Measurements from ENCODE around the gene TMEM132D.

TMEM132D gene

DNA sequence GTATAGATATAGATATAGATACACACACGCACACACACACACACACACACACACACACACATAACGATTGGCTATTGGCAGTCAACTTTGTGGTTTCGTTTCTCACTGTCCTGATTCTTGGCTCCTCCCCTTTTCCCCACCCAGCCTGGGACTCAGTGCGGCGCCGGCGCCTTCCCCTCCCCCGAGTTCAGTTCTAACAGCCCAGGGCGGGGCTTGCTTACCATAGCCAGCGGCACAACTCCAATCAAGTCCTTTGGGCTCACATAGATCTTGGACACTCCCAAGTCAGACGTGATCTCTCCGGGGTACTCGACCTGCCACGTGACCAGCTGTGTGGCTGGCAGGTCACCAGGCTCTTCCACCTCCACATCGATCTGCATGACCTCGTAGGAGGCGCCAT lies 566.4 kb downstream of the TMEM132D start:
- no peak for DNase-seq (ENCODE audit: low spot score)

- no peak for DNase-seq (ENCODE audit: low spot score)
Measured at GRCh38 chr12:129335773-129336172, 568.1 kb downstream of the TMEM132D start.

DNA sequence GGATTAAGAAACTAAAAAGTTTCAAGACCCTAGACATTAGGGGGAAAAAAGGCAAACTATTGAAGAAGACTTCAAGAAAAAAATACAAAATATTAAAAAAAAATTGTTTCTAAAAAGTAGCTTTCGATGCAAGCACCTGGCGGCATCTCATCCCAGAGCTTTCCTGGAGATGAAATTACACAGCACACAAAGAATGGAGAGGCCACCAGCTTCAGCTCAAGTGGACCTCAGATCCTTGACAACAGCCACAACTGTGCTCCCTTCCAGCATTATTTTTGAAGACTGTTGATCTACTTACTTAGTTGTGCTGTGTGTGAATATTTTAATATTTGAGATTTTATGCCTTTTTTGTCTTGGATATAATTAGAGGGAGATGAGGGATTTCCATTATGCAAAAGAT lies 571.5 kb downstream of the TMEM132D start:
- DNase-seq (ENCODE audit: low spot score) = no peak

GRCh38 chr12:129331356-129332085 lies 572.3 kb downstream of the TMEM132D start:
- no peak for DNase-seq (ENCODE audit: low spot score)

GRCh38 chr12:129328235-129328634 lies 575.6 kb downstream of the TMEM132D start:
- DNase-seq (ENCODE audit: low spot score) = no peak

DNA sequence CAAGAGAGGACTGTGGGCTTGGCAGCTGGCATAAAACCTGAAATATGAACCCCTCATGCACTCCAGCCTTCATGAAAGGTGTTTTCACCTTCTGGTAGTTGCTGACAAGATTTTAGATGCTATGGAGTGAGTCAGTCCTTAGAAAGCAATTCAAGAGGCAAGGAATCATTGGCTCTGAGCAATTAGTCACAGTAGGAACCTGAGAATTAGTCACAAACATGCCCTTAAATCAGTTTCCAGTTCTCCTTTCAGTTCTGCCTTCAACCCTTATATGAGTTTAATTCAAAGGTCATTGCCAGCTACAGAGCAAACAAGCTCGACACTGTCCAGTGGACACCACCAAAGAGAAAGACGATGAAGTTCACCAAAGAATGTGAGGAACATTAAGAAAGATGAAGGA lies 578.3 kb downstream of the TMEM132D start:
- DNase-seq (ENCODE audit: low spot score) = peak; percentile 16

DNA sequence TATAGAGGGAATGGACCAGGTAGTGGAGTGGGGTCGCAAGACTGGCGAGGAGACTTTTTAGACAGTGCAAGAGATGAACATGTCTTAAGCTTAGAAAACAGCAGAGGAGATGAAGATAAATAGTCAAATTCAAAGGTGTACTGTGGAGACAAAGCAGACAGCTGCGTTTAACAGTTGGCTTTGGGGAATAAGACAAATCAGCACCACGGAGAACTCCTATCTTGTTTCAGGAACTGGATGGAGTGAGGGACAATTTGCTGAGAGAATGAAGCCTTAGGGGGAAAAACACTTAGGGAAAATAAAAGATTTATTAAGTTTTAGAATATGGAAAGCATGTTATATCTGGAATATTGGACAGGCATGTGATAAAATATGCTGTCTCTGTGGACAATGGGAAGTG lies 591.8 kb downstream of the TMEM132D start:
- peak; percentile 14 for DNase-seq (ENCODE audit: low spot score)

DNA sequence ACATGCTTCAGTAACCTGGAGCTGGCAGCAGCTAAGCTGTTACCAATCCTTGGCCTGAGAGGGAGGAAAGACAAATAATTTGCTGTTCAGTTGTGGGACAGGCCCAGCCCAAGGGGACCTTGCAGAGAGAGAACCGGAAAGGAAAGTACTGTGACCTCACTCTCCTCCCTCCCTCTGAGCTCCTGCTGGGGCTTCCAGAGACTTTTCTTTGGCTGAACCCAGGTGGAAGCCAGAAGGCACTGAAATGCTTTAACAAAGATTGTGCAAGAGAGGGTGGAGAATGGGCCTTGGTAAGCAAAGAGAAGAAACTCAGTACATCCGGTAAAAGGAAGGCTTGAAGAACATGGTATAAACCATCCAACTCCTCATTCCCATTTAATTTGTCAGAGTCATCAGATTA lies 593.5 kb downstream of the TMEM132D start:
- DNase-seq (ENCODE audit: low spot score) = no peak

DNA sequence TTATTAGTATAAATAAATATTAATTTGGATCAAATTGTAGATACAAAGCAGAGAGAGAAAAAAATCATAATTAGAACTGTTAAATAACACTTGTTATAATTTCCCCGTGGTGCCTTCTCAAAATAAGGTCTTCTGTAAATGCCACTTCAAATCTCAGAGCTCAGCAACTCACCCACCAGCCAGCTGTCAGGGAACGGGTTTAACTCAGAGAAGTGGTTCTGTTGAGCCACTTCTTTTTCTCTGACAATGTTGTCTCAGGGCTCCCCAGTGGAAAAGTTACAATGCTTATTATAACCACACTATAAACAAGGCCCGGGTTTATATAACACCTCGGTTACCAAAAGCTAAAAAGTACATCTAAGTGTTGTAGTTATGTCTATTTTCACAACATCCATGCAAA lies 598.0 kb downstream of the TMEM132D start:
- no peak for DNase-seq (ENCODE audit: low spot score)

DNA sequence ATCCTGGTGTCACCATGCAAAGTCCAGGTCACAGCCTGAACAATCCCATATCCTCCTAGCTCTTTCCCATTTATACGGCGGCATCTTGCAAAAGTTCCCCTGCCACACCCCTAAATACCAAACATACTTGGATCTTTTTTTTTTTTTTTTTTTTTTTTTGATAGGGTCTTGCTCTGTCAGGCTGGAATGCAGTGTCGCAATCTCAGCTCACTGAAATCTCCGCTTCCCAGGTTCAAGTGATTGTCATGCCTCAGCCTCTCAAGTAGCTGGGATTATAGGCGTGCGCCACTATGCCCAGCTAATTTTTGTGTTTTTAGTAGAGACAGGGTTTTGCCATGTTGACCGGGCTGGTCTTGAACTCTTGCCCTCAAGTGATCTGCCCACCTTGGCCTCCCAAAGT lies 599.3 kb downstream of the TMEM132D start:
- DNase-seq (ENCODE audit: low spot score) = no peak

DNA sequence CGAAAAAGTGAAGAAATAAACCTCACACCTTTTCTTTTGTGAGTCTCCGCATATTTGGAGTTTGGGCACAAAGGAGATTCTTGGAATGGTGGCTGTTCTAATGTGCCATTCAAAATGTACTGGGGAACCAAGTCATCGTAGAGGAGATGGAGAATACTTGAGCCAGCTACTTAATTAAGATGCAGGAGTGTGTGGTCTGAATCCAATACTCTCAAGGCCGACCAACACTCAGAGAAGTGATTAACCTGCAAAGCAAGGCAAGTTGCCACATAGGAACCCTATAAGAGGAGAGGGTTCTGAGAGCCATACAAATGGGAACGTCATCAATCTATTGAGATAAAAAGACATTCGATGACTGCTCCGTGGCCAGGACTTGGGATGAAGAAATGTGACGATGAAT lies 603.8 kb downstream of the TMEM132D start:
- no peak for DNase-seq (ENCODE audit: low spot score)

DNA sequence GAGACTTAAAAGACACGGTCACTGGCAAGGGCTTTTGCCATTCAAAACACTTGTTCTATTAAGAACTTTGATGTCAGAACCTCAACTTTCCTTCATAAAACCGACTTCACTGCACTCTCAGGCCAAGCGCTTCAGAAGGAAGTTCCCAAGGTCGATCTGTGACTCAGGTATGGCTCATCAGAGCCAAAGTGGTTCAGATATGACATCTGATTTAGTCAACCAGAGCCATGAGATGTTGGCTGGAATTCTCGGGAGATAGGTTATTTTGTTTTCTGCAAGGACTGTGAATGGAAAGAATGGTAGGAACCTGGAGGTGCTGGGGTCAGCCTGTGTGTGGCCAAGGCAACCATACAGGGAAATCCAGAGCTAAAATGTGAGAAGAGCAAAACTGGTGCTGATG lies 604.9 kb downstream of the TMEM132D start:
- DNase-seq (ENCODE audit: low spot score) = peak; percentile 61

DNA sequence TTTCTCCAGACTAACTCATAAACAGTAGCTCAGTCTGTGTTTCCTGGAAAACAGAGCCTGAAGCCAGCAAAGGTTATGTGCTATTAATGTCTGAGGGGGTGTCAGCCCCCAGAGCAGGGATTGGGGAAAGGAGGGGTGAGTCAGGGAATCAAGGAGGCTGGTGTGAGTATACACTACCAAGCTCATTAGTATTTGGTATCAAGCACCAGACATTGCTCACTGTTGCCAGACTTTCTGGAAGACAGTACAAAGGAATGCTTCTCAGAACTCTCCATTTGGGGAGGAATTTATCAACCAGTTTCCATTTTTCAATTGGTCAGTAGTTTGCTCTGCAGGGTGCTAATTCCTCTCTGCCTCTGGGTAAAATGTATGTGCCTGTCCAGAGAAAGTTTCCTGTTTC lies 607.2 kb downstream of the TMEM132D start:
- no peak for DNase-seq (ENCODE audit: low spot score)

- no peak for DNase-seq (ENCODE audit: low spot score)
Measured at GRCh38 chr12:129294868-129295267, 609.0 kb downstream of the TMEM132D start.

DNA sequence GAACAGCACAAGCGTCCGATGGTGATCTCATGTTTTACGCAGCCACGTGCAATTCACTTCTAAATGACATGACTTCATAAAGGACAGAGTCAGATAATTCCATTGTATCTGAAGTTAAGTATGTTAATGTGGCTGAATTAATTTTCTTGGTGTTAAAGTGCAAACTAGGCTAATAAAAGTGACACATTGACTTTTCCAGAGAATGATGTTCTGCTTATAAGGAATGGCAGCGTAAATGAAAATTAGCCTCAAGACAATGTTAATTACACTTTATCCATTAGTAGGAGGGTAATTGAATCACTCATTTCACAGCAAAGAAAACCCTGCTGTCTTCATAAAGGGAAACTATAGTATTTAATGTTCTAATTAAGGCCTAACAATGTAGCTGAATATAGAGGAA lies 624.1 kb downstream of the TMEM132D start:
- DNase-seq (ENCODE audit: low spot score) = no peak

DNA sequence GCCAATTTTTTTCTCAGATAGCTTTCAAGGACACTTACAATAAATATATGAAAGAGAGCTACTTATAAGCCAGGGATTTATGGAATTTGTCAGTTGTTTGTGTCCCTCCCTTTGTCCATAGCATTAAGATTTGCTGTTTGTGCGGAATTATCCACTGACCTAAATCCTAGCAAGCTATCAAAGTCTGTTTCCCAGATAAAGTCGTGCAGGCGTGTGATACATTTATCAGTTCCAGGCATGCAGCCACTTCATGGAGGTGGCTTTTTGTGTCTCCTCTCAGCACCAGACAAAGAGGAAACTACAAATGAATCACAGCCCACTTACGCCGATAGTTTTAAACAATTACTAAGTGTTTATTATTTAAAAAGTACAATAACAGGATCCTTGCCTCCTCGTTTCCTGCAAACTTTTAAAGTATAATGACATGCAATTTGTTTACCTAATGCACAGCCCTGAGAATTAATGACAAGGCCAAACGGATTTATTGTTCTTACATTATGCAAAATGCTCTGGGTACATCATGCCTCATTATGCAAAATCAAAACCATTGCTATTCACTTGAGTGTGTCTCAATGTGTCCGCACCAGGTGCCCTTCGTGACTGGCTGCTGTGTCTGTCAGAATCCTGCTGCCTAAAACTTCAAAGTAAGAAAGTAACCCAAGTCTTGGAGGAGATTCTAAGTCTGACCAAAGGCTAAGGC lies 627.3 kb downstream of the TMEM132D start:
- DNase-seq (ENCODE audit: low spot score) = no peak

DNA sequence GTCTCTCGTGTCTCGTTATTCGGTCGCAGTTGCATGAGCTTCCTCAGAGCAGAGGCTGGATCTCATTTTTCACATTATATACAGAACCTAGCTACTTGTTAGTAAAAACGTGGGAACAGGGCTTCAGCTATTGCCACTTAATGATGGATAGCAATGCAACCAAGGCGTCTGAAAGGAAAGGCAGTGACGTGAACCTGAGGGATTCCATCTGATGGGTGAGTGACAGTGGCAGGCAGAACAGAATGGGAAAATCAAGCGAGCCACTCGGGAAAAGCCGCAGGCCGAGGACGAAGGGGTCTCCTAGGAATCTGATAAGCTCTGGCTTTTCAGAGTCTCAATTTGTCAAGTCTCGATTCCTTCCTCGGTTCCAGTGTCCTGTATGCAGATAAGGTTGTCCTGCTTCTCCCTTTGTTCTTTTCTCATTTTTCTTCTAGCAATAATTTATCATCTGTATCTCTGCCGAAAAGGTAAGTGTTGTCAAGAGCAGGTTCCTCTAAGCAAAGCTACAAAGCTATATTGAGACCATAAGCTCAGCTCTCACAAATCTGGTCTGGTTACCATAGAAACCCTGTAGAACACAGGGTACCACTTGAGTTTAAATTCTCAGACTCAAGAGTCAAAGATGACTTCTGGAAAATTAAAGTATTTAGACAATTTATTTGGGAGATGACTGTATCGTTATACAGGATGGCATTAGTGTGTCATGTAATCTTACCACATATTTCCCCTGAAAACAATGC lies 633.9 kb downstream of the TMEM132D start:
- no peak for DNase-seq (ENCODE audit: low spot score)

DNA sequence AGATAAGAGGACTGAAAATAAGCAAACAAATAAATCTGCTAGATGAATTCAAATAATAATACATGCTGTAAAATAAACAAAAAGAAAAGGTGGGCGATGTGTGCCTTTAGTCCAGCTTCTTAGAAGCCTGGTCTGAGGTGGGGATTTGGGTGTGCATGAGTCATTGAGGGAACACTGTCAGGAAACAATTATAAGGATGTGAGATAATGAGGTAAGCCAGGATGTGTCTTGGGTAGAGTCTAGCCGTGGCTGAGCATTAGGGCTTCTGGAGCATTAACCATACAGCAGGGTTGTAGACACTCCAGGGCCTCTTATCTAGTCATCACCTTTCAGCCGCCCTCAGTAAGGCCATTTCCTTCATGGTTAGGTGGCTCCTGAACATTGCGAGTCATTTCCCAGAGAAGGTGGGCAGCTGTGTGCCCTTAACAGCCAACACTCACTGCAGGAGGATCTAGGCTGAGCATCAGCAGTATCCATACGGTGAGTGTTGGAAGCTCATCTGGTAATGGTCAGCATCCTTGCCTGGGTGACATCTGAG lies 645.0 kb downstream of the TMEM132D start:
- DNase-seq (ENCODE audit: low spot score) = no peak

- DNase-seq (ENCODE audit: low spot score) = no peak
Measured at GRCh38 chr12:129257524-129257923, 646.3 kb downstream of the TMEM132D start.

DNA sequence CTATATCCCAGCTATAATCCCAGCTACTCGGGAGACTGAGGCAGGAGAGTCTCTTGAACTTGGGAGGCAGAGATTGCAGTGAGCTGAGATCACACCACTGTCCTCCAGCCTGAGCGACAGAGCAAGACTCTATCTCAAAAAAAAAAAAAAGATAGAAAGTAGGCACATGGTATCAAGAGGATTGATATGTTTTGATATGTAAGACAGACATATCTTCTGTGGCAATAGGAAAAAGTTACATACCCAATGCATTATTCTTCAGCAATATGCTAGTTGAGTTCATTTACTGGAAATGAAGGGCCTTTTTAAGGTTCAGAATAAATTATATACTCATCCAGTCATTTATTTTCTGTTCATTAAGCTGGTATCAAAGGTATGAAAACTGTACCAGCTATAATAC lies 657.2 kb downstream of the TMEM132D start:
- DNase-seq (ENCODE audit: low spot score) = no peak

- no peak for DNase-seq (ENCODE audit: low spot score)
Measured at GRCh38 chr12:129245769-129246168, 658.1 kb downstream of the TMEM132D start.

DNA sequence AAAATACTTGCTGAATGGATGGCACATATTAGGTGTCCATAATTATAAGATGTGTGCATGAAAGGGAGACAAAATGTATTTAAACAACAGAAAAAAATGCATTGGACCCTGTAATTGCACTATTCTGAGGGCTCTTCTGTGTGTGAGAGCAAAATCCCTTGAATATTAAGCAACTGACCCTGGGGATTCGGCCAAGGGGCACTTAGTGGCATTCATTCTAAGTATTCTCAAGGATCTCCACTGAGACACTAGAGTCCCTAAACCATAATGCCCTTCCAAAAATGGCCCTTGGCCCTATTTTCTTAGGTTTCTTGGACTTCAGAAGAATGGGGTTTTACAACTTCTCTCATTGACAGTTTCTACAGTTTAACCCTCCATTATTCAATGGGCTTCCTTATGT lies 662.0 kb downstream of the TMEM132D start:
- DNase-seq (ENCODE audit: low spot score) = no peak

GRCh38 chr12:129237881-129238280 lies 665.9 kb downstream of the TMEM132D start:
- no peak for DNase-seq (ENCODE audit: low spot score)
